ENCODE data around the gene CAMKK2. TPM values are rescaled to one million over a fixed set of nuclear protein-coding genes. Genes with fewer than 3 reads are reported as not detected.
A peak's percentile ranks its signal among the peaks of the same experiment; 100 is the strongest.

The CAMKK2 gene
- 35.6 TPM for total RNA-seq
- polyA plus RNA-seq (ENCODE audit: insufficient read depth, low read depth, low replicate concordance) = 16.3 TPM
- long read RNA-seq, donor 1, transcript CAMKK2-208 (16 exons, 2,006 nt) = major isoform, 7 of 7 reads
- long read RNA-seq, donor 1, partial matches to known transcripts = 0 of 7 reads
- long read RNA-seq, donor 1, other reads (novel, unspliced or antisense) = 0 of 7 reads
- long read RNA-seq, donor 2, partial matches to known transcripts = 21 of 21 reads
- long read RNA-seq, donor 2, other reads (novel, unspliced or antisense) = 0 of 21 reads
- long read RNA-seq, donor 3, partial matches to known transcripts = 0 of 4 reads
- long read RNA-seq, donor 3, other reads (novel, unspliced or antisense) = 0 of 4 reads
- long read RNA-seq, donor 4, transcript CAMKK2-208 (16 exons, 2,006 nt) = major isoform, 5 of 5 reads
- long read RNA-seq, donor 4, partial matches to known transcripts = 0 of 5 reads
- long read RNA-seq, donor 4, other reads (novel, unspliced or antisense) = 0 of 5 reads
- long read RNA-seq, donor 5 = 0 reads
- long read RNA-seq, donor 6, partial matches to known transcripts = 0 of 1 reads
- long read RNA-seq, donor 6, other reads (novel, unspliced or antisense) = 0 of 1 reads
- long read RNA-seq, donor 7, transcript CAMKK2-208 (16 exons, 2,006 nt) = major isoform, 11 of 40 reads
- long read RNA-seq, donor 7, partial matches to known transcripts = 9 of 40 reads
- long read RNA-seq, donor 7, other reads (novel, unspliced or antisense) = 19 of 40 reads
- long read RNA-seq, donor 8, partial matches to known transcripts = 0 of 1 reads
- long read RNA-seq, donor 8, other reads (novel, unspliced or antisense) = 0 of 1 reads
- long read RNA-seq, donor 9, partial matches to known transcripts = 0 of 1 reads
- long read RNA-seq, donor 9, other reads (novel, unspliced or antisense) = 0 of 1 reads
- long read RNA-seq, donor 10, partial matches to known transcripts = 0 of 1 reads
- long read RNA-seq, donor 10, other reads (novel, unspliced or antisense) = 0 of 1 reads

- intact Hi-C loops (cut with DNase I) = no loop called here
- DNase-seq = peak; percentile 90 to 95 (median 92)
- no peaks in the 10 kb centered on the region for H3K36me3 ChIP-seq (ENCODE audit: control insufficient read depth in 2 of 3, insufficient read depth in 3 of 3, low read length in 3 of 3)
- no peak for FAIRE-seq
- H3K9ac ChIP-seq (ENCODE audit: low read length in 3 of 3) = peak within 1 kb of the TSS; percentile 36 to 92 (median 67)
- H3K9me3 ChIP-seq (ENCODE audit: control insufficient read depth in 2 of 3, insufficient read depth in 1 of 3, low read length in 3 of 3) = no peaks in the 10 kb centered on the region
- TF ChIP-seq, protein P1, sequence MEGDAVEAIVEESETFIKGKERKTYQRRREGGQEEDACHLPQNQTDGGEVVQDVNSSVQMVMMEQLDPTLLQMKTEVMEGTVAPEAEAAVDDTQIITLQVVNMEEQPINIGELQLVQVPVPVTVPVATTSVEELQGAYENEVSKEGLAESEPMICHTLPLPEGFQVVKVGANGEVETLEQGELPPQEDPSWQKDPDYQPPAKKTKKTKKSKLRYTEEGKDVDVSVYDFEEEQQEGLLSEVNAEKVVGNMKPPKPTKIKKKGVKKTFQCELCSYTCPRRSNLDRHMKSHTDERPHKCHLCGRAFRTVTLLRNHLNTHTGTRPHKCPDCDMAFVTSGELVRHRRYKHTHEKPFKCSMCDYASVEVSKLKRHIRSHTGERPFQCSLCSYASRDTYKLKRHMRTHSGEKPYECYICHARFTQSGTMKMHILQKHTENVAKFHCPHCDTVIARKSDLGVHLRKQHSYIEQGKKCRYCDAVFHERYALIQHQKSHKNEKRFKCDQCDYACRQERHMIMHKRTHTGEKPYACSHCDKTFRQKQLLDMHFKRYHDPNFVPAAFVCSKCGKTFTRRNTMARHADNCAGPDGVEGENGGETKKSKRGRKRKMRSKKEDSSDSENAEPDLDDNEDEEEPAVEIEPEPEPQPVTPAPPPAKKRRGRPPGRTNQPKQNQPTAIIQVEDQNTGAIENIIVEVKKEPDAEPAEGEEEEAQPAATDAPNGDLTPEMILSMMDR (IDR thresholded peaks at IDR 0.05; ENCODE audit: borderline replicate concordance, extremely low read depth, insufficient read depth) = peak; percentile 5
- peak within 1 kb of the TSS; percentile 73 to 74 for H3K27ac ChIP-seq (ENCODE audit: low read depth in 2 of 2, low read length in 2 of 2)
- no peaks in the 10 kb centered on the region for H3K27me3 ChIP-seq (ENCODE audit: control insufficient read depth, insufficient read depth, low read length)
- peaks cover 0 to 13% (median 0%) of the 10 kb centered on the region in 3 donors for H3K4me1 ChIP-seq (ENCODE audit: control insufficient read depth in 2 of 3, insufficient read depth in 2 of 3, low read depth in 1 of 3, low read length in 3 of 3)
- peak within 1 kb of the TSS; percentile 64 to 77 (median 76) for H3K4me3 ChIP-seq (ENCODE audit: low read length in 3 of 3)
Observed at GRCh38 chr12:121296618-121297434, at the start of gene CAMKK2. TSS of gene CAMKK2 (minus strand) at chr12:121296709. CDS start at chr12:121274526, 22,183 bp downstream.

- H3K9ac ChIP-seq (ENCODE audit: low read length in 3 of 3) = no peak overlapping the region
- no peak for FAIRE-seq
- H3K27me3 ChIP-seq (ENCODE audit: control insufficient read depth, insufficient read depth, low read length) = no peaks in the 10 kb centered on the region
- no peak overlapping the region for H3K27ac ChIP-seq (ENCODE audit: low read depth in 2 of 2, low read length in 2 of 2)
- TF ChIP-seq, protein P1 (IDR thresholded peaks at IDR 0.05; ENCODE audit: borderline replicate concordance, extremely low read depth, insufficient read depth) = no peak
- DNase-seq = no peak
- peaks cover 3 to 52% (median 25%) of the 10 kb centered on the region in 3 donors for H3K36me3 ChIP-seq (ENCODE audit: control insufficient read depth in 2 of 3, insufficient read depth in 3 of 3, low read length in 3 of 3)
- H3K9me3 ChIP-seq (ENCODE audit: control insufficient read depth in 2 of 3, insufficient read depth in 1 of 3, low read length in 3 of 3) = no peaks in the 10 kb centered on the region
- no peaks in the 10 kb centered on the region for H3K4me1 ChIP-seq (ENCODE audit: control insufficient read depth in 2 of 3, insufficient read depth in 2 of 3, low read depth in 1 of 3, low read length in 3 of 3)
- no peak overlapping the region for H3K4me3 ChIP-seq (ENCODE audit: low read length in 3 of 3)
- intact Hi-C loops (cut with DNase I) = no loop called here
Observed at GRCh38 chr12:121345151-121345815, 48.8 kb upstream of the CAMKK2 start.

- intact Hi-C loops (cut with DNase I) = no loop called here
- FAIRE-seq (no peak), DNase-seq (no peak)
- Histone ChIP-seq H3K36me3 (ENCODE audit: control insufficient read depth in 2 of 3, insufficient read depth in 3 of 3, low read length in 3 of 3) (peaks cover 3 to 52% (median 25%) of the 10 kb centered on the region in 3 donors), H3K9ac (ENCODE audit: low read length in 3 of 3) (no peak overlapping the region), H3K9me3 (ENCODE audit: control insufficient read depth in 2 of 3, insufficient read depth in 1 of 3, low read length in 3 of 3) (no peaks in the 10 kb centered on the region), H3K27ac (ENCODE audit: low read depth in 2 of 2, low read length in 2 of 2) (no peak overlapping the region), H3K4me1 (ENCODE audit: control insufficient read depth in 2 of 3, insufficient read depth in 2 of 3, low read depth in 1 of 3, low read length in 3 of 3) (no peaks in the 10 kb centered on the region), H3K4me3 (ENCODE audit: low read length in 3 of 3) (no peak overlapping the region), H3K27me3 (ENCODE audit: control insufficient read depth, insufficient read depth, low read length) (no peaks in the 10 kb centered on the region)
- TF ChIP-seq, protein P1 (IDR thresholded peaks at IDR 0.05; ENCODE audit: borderline replicate concordance, extremely low read depth, insufficient read depth) = no peak
Observed at GRCh38 chr12:121344506-121344905, 48.0 kb upstream of the CAMKK2 start.

Measured in kidney (tissue), 22 donors.